LNCaP clone FGC (cell line): ENCODE measurements around the gene PTPN14.

Experiments used
- DNase-seq: peaks from one replicate; pipeline ENCODE4 v3.0.0-alpha.2; 2011; ENCODE audit warnings: low read depth
- H3K4me3 ChIP-seq: 2 replicates; pipeline ENCODE4 v1.5.1; 2011; ENCODE audit warnings: mild to moderate bottlenecking, low read depth, low read length, control low read depth
- TF ChIP-seq, protein P1 (sequence below): IDR thresholded peaks from 2 replicates; pipeline ENCODE4 v1.5.1; 2012; ENCODE audit warnings: mild to moderate bottlenecking; ENCODE audit not compliant: control insufficient read depth, insufficient read depth; ENCODE audit errors: extremely low read depth

Gene PTPN14

DNA sequence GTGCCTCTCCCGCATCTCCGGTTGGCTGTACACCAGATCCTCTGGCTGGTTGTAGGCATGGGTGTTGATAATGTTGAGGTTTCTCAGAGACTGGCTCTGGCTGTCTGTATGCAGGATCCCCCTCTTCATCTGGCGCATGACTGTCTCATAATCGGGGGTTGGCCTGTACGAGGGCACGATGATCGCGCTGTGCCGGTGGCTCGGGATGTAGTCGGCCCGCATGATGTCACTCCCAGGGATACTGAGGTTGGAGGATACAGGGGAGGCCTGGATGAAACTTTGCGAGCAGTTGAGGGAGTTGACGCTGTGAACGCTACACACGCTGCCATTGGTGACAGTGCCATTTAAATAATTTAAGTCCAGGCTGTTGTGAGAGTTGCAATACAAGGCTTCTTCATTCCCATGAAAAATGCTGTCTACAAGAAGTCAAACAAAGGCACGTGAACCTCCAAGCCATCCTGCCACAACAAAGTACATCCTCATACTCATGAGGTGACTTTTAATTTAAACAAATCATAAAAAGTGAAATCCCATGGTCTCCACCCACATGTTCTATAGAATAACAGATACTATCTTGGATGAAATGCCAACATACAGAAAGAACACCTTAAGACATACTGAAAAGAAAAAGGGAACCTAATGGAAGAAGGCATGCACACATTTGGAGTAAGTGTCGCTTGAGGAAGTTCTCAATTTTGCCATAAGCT is 166.9 kb downstream of the PTPN14 start:
- TF ChIP-seq, protein P1, sequence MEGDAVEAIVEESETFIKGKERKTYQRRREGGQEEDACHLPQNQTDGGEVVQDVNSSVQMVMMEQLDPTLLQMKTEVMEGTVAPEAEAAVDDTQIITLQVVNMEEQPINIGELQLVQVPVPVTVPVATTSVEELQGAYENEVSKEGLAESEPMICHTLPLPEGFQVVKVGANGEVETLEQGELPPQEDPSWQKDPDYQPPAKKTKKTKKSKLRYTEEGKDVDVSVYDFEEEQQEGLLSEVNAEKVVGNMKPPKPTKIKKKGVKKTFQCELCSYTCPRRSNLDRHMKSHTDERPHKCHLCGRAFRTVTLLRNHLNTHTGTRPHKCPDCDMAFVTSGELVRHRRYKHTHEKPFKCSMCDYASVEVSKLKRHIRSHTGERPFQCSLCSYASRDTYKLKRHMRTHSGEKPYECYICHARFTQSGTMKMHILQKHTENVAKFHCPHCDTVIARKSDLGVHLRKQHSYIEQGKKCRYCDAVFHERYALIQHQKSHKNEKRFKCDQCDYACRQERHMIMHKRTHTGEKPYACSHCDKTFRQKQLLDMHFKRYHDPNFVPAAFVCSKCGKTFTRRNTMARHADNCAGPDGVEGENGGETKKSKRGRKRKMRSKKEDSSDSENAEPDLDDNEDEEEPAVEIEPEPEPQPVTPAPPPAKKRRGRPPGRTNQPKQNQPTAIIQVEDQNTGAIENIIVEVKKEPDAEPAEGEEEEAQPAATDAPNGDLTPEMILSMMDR, result no peak
- H3K4me3 ChIP-seq, result no peak overlapping the region
- DNase-seq, result no peak

DNA sequence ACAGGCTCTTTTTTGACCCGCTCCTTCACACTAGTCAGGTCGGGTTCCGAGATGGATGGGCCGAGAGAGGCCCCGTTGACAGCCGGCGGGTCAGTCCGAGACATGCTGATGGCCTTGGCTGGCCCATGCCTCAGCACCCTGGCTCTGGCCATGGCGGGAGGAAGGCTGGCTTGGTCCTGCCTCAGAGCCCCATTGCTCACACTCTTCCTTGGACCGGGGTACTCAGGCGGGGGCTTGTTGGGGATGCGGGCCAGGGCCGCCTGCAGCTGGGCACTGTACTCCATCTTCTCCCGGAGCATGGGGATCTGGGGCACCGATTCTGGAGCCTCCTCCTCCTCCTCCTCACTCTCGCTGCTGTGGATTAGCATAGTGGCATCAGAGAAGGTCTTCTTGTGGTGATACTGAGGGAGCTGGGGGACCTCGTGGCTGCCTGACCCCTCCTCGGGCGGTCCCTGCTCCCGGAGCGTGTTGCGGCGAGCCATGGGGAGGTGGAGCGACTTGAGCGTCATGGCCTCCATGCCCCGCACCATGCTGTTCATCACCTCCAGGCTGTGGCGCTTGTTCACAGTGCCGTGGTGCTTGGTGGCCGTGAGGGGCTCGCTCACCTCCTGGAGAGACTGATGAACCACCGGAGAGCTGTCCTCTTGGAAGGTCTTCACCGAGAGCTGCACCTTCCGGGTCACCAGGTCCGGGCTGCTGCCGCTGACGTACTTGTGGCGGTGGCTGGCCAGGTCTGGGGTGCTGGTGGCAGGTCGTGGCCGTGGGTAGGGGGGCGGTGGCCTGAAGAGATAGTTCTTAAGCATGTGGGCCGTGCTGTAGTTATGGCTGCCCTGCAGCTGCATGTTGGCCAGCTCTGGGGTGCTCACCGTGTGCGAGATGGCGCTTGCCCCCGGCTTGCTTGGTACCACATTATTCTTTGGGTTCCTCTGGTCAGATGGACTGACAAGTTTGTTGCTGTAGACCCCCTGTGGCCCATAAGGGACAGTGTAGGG is 167.7 kb downstream of the PTPN14 start:
- H3K4me3 ChIP-seq, result no peak overlapping the region
- TF ChIP-seq, protein P1, result no peak
- DNase-seq, result no peak

DNA sequence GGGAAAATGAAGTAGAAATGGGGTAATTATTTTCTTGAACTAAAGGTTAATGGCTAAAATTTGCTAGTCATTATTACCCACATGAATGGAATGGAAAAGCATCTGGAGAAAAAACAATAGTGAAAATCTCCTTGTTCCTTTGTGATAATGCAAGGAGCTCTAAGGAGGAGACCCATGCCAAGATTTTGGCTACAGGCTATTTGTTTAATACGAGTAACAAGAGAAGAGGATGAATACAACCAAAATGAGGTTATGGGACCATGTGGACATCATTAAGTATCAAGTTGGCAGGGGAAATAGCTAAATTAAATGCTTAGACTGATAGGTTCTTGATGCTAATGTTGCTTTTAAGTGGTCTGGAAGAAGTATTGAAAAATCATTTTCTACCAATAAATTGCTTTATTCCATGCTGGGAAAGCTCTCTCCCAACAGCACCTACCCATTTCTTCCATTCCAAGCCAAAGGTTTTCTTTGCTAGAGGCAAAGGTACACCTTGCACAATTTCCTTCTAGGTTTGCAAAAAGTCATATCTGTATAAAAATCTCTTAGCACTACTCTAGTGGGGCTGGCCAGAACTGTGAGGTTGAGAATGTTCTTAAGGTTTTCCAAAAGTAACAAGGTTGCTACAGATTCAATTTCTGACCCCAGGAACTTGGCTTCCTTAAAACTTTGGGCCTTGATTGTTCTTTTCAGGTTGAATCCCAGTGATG is 170.3 kb downstream of the PTPN14 start:
- no peak overlapping the region for H3K4me3 ChIP-seq
- TF ChIP-seq, protein P1, result no peak
- no peak for DNase-seq

DNA sequence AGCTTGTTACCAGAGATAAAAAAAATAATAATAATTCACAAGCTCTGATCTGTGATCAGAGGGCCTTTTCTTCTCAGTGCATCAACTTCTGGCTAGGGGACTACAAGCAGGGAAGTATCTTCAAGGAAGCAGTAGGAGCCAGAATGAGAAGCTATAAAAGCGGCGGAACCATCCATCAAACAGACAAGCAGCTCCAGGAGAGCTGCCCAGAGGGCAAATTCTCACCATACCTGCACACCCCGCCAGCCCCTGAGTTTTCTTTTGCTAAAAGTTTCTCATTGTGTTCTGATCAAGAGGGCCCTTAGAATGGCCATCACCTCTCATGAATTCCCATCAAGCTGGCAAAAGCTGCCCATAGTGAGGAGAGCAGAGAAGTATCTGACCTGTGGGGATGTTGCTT is 171.0 kb downstream of the PTPN14 start:
- no peak overlapping the region for H3K4me3 ChIP-seq

DNA sequence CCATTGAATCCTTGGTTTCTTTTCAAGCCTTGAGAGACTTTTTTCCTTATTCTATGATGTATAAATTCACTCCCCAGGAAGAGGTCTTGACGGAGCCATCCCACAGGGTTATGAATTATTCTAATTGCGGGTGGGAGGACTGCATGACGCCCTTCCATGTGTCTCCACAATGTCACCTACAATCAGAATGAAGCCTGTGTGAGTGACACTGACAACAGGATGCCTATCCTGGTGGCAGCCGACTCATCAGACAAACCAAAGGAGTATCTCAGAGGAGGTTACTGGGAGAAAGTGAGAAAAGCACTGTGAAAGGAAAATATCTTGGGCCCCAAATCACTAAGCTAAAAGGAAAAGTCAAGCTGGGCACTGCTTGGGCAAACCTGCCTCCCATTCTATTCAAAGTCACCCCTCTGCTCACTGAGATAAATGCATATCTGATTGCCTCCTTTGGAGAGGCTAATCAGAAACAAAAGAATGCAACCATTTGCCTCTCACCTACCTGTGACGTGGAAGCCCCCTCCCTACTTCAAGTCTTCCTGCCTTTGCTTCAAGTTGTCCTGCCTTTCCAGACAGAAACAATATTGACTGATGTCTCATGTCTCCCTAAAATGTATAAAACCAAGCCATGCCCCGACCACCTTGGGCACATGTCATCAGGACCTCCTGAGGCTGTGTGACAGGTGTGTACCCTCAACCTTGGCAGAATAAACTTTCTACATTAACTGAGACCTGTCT is 172.0 kb downstream of the PTPN14 start:
- DNase-seq, result no peak
- TF ChIP-seq, protein P1, result no peak

More for the DNA sequence above, 171.0 kb downstream of the PTPN14 start:
- no peak for DNase-seq
- TF ChIP-seq, protein P1, result no peak

DNA sequence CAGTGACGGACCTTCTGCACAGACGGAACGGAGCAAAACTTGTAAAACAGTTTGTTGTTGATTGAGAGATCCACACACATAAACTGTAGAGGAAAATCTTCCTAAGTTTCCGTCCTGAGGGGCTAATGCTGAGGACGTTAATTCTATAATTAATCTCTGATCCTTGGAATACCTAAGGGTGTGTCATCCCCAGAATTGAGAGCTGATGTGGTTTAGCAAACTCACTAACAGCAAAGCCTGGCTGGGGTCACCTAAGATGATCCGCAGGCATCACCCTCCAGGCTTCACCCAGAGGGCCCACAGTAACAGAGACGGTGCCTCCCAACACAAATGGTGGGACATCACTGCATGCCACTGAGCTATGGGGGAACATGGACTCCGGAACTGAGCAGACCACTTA is 172.9 kb downstream of the PTPN14 start:
- no peak overlapping the region for H3K4me3 ChIP-seq
- no peak for DNase-seq
- TF ChIP-seq, protein P1, result no peak

More for the DNA sequence above, 172.0 kb downstream of the PTPN14 start:
- no peak overlapping the region for H3K4me3 ChIP-seq
